HepG2 (cell line): ENCODE measurements around the gene PKD1L1. TPM values are rescaled to one million over a fixed set of nuclear protein-coding genes. Genes with fewer than 3 reads are reported as not detected.

Experiments used
- ARHGAP35 ChIP-seq: sonication (generic); formaldehyde crosslinking; IDR thresholded peaks from 2 replicates; pipeline ENCODE4 v1.9.0; 2022; ENCODE audit warnings: mild to moderate bottlenecking, inconsistent platforms, moderate library complexity, missing genetic modification reagents, borderline replicate concordance
- BHLHE40 ChIP-seq: IDR thresholded peaks from 2 replicates; pipeline ENCODE4 v1.6.1; 2011; ENCODE audit warnings: low read length, improper control_type of control experiment
- CHCHD3 ChIP-seq: sonication (generic); formaldehyde crosslinking; IDR thresholded peaks from 2 replicates; pipeline ENCODE4 v1.8.0; 2022; ENCODE audit warnings: mild to moderate bottlenecking, missing genetic modification reagents, moderate library complexity
- EHMT2 ChIP-seq: fragments of 200-600 bp; sonication (generic); IDR thresholded peaks from 2 replicates; pipeline ENCODE4 v1.7.0; 2017; ENCODE audit warnings: antibody characterized with exemption, low read depth, low read length, borderline replicate concordance
- GATAD1 ChIP-seq: IDR thresholded peaks from 2 replicates; pipeline ENCODE4 v1.6.1; 2016; ENCODE audit warnings: missing genetic modification reagents, missing compliant biosample characterization
- MXI1 ChIP-seq: IDR thresholded peaks from 3 replicates; pipeline ENCODE4 v1.6.1; 2012; ENCODE audit warnings: low read depth, low read length, inconsistent platforms, borderline replicate concordance
- MYC ChIP-seq: sonication (generic); formaldehyde crosslinking; IDR thresholded peaks from 2 replicates; pipeline ENCODE4 v1.9.0; 2021; ENCODE audit warnings: missing genetic modification reagents, borderline replicate concordance
- NPAS2 ChIP-seq: sonication (generic); formaldehyde crosslinking; IDR thresholded peaks from 2 replicates; pipeline ENCODE4 v1.8.0; 2022; ENCODE audit warnings: mild to moderate bottlenecking, missing genetic modification reagents, borderline replicate concordance
- PAX8 ChIP-seq: sonication (generic); formaldehyde crosslinking; IDR thresholded peaks from 2 replicates; pipeline ENCODE4 v1.8.0; 2022; ENCODE audit warnings: mild to moderate bottlenecking, missing genetic modification reagents, borderline replicate concordance
- PRPF4 ChIP-seq: fragments of 200-400 bp; formaldehyde crosslinking; IDR thresholded peaks from 2 replicates; pipeline ENCODE4 v1.6.1; 2016; ENCODE audit warnings: low read length, low read depth; ENCODE audit not compliant: poor library complexity, severe bottlenecking
- RFX5 ChIP-seq: IDR thresholded peaks from 2 replicates; pipeline ENCODE4 v1.6.1; 2011; ENCODE audit warnings: low read depth, low read length, improper control_type of control experiment
- SP2 ChIP-seq: sonication (generic); formaldehyde crosslinking; IDR thresholded peaks from 2 replicates; pipeline ENCODE4 v1.5.1; 2020; ENCODE audit warnings: mild to moderate bottlenecking, missing genetic modification reagents
- ZNF143 ChIP-seq: sonication (generic); formaldehyde crosslinking; IDR thresholded peaks from 2 replicates; pipeline ENCODE4 v1.4.0; 2020; ENCODE audit warnings: missing genetic modification reagents
- ZNF180 ChIP-seq: sonication (generic); formaldehyde crosslinking; IDR thresholded peaks from 2 replicates; pipeline ENCODE4 v1.4.0; 2020; ENCODE audit warnings: low read depth, missing genetic modification reagents, borderline replicate concordance
- ZNF569 ChIP-seq: sonication (generic); formaldehyde crosslinking; IDR thresholded peaks from 2 replicates; pipeline ENCODE4 v1.5.0; 2020; ENCODE audit warnings: mild to moderate bottlenecking, missing genetic modification reagents, moderate library complexity, borderline replicate concordance
- ZSCAN31 ChIP-seq: sonication (generic); formaldehyde crosslinking; IDR thresholded peaks from 2 replicates; pipeline ENCODE4 v1.5.0; 2020; ENCODE audit warnings: low read depth, mild to moderate bottlenecking, missing genetic modification reagents
- polyA plus RNA-seq, 8 experiments: library from polyadenylated mRNA; depleted of rRNA in 3 of 8; stranded (reverse) in 7 of 8; unstranded in 1 of 8; fragments of >200 nt; fragmentation: Illumina TruSeq in 4 of 8; extraction: Trizol in 4 of 8; gene quantifications; 2 replicates each; pipeline versions ENCODE4 v1.2.1 to v1.2.3, GENCODE V29; 2011 to 2016; ENCODE audit warnings: low read depth in 4 of 8, missing spikeins in 1 of 8, mixed read lengths in 1 of 8; ENCODE audit not compliant: insufficient read depth in 1 of 8
- total RNA-seq, 5 experiments: library from RNA; depleted of rRNA; stranded (reverse); fragments of >200 nt; fragmentation: Illumina TruSeq; extraction: Trizol; gene quantifications; 2 replicates each; pipeline ENCODE4 v1.2.3, GENCODE V29; 2016; ENCODE audit warnings: low read depth in 1 of 5
- TF ChIP-seq, protein P1 (sequence below): sonication (generic); formaldehyde crosslinking; conservative IDR thresholded peaks from 2 replicates; pipeline ENCODE4 v1.4.0; 2020; ENCODE audit warnings: missing genetic modification reagents
- TF ChIP-seq, protein P2 (sequence below): sonication (generic); formaldehyde crosslinking; IDR thresholded peaks from 2 replicates; pipeline ENCODE4 v1.4.0; 2020; ENCODE audit warnings: low read depth, mild to moderate bottlenecking, missing genetic modification reagents
- TF ChIP-seq, protein P3 (sequence below): sonication (generic); formaldehyde crosslinking; IDR thresholded peaks from 2 replicates; pipeline ENCODE4 v1.4.0; 2020; ENCODE audit warnings: mild to moderate bottlenecking, missing genetic modification reagents, borderline replicate concordance
- TF ChIP-seq, protein P4 (sequence below): IDR thresholded peaks from 2 replicates; pipeline ENCODE4 v1.6.1; 2018; ENCODE audit warnings: missing genetic modification reagents, mild to moderate bottlenecking, missing compliant biosample characterization
- TF ChIP-seq, protein P5 (sequence below): sonication (generic); formaldehyde crosslinking; IDR thresholded peaks from 2 replicates; pipeline ENCODE4 v1.5.1; 2020; ENCODE audit warnings: missing genetic modification reagents, mild to moderate bottlenecking, borderline replicate concordance

PKD1L1 gene
- total and polyA plus RNA-seq, 2 of the 13 experiments (the other 11 are each of a cell fraction or from before 2014, with no cell fraction given): 0.01 TPM; not detected in 1

DNA sequence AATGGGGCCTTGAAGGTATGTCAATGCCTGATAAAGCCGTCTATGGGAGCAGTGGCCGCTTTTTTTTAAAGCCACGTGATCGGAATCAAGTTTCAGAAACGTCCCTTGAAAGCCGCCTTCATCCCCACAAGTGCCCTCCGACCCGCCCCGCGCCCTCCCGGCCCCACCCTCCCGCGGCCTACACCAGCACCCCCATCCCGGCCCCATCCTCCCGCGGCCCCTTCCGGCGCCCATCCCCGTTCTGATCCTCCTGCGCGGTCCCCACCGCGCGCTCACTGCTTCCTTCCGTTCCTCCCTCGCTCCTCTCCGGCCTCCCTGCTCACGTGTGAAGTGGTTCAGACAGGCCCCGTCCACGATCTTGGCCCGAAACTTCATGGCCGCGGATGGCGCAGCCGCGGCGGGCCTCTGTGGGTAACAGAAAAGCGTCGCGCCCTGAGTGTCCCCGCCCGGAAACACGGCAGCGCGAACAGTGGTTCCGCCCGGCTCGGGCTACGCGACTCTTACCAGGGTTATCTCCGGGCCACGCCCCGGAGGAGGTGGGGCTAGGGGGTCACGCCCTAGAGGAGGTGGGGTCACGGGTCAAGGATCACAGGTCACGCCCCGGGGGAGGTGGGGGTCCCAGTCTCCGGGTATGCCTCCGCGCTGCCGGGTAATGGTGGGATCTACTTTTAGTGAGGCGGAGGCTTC, 31.0 kb upstream of the PKD1L1 start, which contains the start of gene HUS1 (continued):
- TF ChIP-seq ZNF569 (CRISPR knock-in tag) (no peak), GATAD1 (CRISPR knock-in tag) (peak; percentile 94), SP2 (CRISPR knock-in tag) (no peak), EHMT2 (peak; percentile 42; the same call in 1 of the 2 replicates), ZNF180 (CRISPR knock-in tag) (no peak), BHLHE40 (peak; percentile 85), PRPF4 (no peak), ZNF143 (CRISPR knock-in tag) (peak; percentile 57; the same call in 1 of the 2 replicates), ZSCAN31 (CRISPR knock-in tag) (no peak), PAX8 (peak; percentile 36; the same call in 1 of the 2 replicates), MYC (CRISPR knock-in tag) (peak; percentile 90), NPAS2 (CRISPR knock-in tag) (no peak), CHCHD3 (CRISPR knock-in tag) (no peak), ARHGAP35 (CRISPR knock-in tag) (peak; percentile 90; the same call in 1 of the 2 replicates), RFX5 (no peak), MXI1 (peak; percentile 57; the same call in 2 of the 3 replicates)
- TF ChIP-seq, protein P1, sequence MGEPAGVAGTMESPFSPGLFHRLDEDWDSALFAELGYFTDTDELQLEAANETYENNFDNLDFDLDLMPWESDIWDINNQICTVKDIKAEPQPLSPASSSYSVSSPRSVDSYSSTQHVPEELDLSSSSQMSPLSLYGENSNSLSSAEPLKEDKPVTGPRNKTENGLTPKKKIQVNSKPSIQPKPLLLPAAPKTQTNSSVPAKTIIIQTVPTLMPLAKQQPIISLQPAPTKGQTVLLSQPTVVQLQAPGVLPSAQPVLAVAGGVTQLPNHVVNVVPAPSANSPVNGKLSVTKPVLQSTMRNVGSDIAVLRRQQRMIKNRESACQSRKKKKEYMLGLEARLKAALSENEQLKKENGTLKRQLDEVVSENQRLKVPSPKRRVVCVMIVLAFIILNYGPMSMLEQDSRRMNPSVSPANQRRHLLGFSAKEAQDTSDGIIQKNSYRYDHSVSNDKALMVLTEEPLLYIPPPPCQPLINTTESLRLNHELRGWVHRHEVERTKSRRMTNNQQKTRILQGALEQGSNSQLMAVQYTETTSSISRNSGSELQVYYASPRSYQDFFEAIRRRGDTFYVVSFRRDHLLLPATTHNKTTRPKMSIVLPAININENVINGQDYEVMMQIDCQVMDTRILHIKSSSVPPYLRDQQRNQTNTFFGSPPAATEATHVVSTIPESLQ (CRISPR knock-in tag): peak; percentile 58
- TF ChIP-seq, protein P2, sequence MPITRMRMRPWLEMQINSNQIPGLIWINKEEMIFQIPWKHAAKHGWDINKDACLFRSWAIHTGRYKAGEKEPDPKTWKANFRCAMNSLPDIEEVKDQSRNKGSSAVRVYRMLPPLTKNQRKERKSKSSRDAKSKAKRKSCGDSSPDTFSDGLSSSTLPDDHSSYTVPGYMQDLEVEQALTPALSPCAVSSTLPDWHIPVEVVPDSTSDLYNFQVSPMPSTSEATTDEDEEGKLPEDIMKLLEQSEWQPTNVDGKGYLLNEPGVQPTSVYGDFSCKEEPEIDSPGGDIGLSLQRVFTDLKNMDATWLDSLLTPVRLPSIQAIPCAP (CRISPR knock-in tag): no peak
- TF ChIP-seq, protein P3, sequence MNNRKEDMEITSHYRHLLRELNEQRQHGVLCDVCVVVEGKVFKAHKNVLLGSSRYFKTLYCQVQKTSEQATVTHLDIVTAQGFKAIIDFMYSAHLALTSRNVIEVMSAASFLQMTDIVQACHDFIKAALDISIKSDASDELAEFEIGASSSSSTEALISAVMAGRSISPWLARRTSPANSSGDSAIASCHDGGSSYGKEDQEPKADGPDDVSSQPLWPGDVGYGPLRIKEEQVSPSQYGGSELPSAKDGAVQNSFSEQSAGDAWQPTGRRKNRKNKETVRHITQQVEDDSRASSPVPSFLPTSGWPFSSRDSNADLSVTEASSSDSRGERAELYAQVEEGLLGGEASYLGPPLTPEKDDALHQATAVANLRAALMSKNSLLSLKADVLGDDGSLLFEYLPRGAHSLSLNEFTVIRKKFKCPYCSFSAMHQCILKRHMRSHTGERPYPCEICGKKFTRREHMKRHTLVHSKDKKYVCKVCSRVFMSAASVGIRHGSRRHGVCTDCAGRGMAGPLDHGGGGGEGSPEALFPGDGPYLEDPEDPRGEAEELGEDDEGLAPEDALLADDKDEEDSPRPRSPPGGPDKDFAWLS (CRISPR knock-in tag): peak; percentile 60; the same call in 1 of the 2 replicates
- TF ChIP-seq, protein P4, sequence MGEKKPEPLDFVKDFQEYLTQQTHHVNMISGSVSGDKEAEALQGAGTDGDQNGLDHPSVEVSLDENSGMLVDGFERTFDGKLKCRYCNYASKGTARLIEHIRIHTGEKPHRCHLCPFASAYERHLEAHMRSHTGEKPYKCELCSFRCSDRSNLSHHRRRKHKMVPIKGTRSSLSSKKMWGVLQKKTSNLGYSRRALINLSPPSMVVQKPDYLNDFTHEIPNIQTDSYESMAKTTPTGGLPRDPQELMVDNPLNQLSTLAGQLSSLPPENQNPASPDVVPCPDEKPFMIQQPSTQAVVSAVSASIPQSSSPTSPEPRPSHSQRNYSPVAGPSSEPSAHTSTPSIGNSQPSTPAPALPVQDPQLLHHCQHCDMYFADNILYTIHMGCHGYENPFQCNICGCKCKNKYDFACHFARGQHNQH (CRISPR knock-in tag): peak; percentile 89
- TF ChIP-seq, protein P5, sequence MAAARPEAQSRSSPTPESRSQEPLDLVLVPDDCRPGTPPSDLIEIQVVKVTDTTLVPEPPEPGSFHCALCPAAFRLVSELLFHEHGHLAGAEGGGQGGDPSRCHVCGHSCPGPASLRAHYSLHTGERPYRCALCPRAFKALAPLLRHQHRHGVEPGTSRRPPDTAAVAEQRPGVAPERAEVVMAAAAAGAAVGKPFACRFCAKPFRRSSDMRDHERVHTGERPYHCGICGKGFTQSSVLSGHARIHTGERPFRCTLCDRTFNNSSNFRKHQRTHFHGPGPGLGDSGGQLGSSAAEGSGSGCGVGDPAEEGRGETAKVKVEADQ (CRISPR knock-in tag): no peak
